Measurements from ENCODE around the gene MBTPS1.

DNA sequence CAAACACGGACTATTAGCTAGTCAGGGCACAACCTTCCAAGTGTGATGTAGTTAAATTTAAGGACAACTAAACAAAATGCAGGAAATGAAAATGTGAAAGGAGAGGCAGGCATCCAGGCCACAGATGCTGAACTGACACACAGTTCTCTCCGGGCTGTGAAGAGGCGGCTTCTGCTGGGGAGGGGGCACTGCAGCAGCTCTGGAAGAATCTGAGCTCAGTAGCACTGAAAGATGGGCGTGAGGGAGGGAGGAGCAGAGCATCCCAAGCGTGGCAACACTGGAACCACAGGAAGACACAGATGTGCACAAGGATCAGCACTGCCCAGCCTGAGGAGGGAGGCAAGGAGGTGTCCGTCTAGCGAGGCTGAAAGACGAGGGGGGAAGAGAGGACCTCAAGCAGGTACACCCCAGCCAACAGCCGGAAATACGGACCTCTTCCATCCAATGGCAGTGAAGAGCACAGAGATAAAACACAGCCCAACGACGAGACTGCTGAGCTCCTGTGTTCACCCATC lies 11.4 kb downstream of the MBTPS1 start:
- TF ChIP-seq, protein P1, sequence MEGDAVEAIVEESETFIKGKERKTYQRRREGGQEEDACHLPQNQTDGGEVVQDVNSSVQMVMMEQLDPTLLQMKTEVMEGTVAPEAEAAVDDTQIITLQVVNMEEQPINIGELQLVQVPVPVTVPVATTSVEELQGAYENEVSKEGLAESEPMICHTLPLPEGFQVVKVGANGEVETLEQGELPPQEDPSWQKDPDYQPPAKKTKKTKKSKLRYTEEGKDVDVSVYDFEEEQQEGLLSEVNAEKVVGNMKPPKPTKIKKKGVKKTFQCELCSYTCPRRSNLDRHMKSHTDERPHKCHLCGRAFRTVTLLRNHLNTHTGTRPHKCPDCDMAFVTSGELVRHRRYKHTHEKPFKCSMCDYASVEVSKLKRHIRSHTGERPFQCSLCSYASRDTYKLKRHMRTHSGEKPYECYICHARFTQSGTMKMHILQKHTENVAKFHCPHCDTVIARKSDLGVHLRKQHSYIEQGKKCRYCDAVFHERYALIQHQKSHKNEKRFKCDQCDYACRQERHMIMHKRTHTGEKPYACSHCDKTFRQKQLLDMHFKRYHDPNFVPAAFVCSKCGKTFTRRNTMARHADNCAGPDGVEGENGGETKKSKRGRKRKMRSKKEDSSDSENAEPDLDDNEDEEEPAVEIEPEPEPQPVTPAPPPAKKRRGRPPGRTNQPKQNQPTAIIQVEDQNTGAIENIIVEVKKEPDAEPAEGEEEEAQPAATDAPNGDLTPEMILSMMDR (IDR thresholded peaks at IDR 0.05): no peak
- TF ChIP-seq EP300 (IDR thresholded peaks at IDR 0.05) (no peak), POLR2A (IDR thresholded peaks at IDR 0.05) (no peak), POLR2AphosphoS5 (IDR thresholded peaks at IDR 0.05) (no peak)

Measured in stomach (tissue), 4 donors.